GM15510 (cell line): ENCODE data around the gene SLC35A1.

ENCODE experiments used
- POLR2A ChIP-seq: IDR thresholded peaks from 3 replicates; pipeline ENCODE4 v1.6.1; 2011; ENCODE audit warnings: borderline replicate concordance; ENCODE audit not compliant: insufficient read length; ENCODE audit errors: extremely low read depth

The SLC35A1 gene

DNA sequence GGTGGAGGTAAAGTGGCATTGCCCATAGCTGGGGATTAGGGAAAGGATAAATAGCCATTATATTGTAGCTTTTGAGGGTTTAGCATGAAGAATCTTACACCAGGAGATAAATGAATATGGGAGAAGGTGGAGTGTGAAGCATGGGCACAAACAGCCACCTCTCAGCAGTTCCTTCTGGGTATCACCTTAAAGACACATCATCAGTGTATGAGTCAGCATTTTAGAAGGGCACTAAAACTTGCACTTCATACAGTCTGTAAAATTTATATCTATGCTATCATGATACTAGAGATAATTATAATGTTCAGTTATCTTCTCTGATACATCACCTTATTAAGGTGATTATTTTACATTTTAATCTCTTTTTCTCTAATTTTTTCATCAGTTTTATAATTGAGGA lies 25.3 kb downstream of the SLC35A1 start:
- TF ChIP-seq POLR2A = no peak

DNA sequence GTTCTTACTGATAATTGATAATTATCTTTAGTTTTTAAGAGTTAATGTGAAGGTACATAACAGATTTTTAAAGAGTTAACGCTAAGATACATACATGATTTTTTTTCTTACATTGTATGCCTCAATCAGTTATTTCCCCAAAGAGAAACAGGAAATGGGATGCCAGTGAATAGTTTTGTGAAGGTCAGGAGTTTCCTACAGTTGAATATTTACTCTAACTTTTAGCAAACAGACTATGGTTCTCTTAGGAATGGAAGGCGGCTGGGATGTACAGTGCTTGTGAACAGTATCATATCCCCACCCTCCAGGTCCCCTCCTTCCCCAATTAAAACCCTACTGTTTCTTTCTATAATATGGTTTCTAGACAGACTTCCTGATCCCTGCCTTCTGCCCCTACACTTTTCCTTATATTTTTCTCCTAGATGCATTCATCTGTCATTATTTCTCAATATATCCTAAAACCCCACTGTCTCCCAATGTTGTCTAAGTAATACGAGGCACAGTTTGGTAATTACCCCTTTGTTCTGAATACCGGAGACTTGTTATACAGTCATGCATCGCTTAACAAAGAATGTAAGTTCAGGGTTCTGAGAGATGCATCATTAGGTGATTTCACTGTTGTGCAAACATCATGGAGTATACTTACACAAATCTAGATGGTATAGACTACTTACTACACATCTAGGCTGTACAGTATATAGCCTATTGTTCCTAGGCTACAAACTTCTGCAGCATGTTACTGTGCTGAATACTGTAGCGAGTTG lies 29.2 kb downstream of the SLC35A1 start:
- TF ChIP-seq POLR2A = no peak

DNA sequence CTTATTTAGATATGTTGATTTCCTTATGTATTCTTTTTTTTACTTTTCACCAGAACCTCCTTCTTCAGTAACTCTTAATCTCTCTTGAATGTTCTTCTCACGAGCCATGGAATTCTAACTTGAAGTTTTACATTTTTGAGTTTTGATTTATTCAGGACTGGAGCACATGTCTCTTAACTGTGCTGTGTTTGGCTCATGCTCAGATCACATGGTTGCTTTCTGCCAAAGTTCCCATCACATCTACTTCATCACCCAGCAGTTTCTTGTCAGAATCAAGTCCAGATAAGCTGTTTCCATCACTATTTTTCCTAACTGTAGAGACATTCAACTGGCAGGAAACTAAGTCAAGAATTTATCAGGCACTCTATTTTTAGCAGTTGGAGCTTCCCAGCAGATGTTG lies 31.7 kb downstream of the SLC35A1 start:
- no peak for TF ChIP-seq POLR2A

DNA sequence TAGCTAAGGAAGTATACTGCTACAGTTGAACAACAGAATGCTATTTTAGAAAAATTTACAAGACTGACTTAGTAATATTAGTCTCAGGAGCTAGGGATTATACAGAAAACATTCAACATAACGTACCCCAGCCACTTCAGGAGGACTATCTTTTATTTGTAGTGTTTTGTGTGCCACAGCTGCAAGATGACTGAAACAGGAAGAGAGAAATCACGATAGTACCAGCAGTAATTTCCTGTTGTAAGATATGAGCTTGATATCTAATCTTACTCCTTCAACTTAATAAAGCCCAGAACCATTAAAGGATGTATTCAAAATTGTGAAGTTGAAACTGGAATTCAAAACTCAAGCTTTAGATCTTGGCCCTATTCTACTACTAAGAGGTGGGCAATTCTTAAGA lies 42.1 kb downstream of the SLC35A1 start:
- TF ChIP-seq POLR2A = no peak

DNA sequence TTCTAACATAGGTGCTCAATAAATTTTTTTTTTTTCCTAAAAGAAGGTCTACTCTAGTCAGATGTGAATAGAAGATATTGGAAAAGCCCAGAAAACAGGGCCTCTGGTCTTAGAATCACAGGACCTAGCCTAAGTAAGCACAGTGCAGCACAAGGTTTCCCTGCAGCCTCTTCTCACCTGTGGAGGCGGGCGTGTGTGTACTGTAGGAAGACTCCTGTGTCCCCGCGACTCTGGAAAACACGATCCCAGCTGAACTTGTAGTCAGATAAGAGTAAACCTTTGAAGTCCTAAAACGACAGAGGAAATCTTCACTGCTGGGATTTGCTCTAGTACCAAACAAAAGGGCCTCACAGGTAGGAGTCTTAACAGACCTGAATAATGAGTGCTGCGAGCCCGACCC lies 45.7 kb downstream of the SLC35A1 start:
- TF ChIP-seq POLR2A = no peak

DNA sequence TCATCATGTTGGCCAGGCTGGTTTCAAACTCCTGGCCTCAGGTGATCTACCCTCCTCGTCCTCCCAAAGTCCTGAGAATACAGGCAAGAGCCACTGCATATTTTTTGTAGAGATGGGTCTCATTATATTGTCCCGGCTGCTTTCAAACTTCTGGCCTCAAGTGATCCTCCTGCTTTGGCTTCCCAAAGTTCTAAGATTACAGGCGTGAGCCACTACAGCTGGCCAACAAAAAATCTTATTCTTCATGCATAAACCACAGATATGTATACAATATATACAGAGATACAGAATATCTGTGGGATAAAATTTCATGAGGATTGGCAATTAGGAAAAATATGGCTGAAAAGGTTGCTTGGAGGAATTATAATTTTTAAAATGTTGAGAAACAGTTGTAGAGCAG lies 49.9 kb downstream of the SLC35A1 start:
- no peak for TF ChIP-seq POLR2A

DNA sequence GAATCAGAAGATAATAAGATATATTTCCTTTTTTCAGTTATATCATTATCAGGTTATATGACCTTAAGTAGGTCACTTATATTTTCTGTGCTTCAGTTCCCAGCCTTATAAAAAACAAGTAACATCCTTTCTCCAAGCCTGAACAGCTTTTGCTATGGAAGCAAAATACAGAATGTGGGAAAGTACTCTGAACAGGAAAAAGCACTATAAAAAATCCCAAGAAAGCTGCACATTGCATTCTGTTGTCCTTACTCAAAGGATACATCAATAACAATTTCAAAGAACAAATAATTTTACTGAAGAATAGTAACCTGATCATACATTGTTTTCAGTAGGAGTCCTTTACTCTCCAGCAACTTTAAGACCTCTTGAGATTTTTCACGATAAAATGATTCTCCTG lies 56.4 kb downstream of the SLC35A1 start:
- no peak for TF ChIP-seq POLR2A

DNA sequence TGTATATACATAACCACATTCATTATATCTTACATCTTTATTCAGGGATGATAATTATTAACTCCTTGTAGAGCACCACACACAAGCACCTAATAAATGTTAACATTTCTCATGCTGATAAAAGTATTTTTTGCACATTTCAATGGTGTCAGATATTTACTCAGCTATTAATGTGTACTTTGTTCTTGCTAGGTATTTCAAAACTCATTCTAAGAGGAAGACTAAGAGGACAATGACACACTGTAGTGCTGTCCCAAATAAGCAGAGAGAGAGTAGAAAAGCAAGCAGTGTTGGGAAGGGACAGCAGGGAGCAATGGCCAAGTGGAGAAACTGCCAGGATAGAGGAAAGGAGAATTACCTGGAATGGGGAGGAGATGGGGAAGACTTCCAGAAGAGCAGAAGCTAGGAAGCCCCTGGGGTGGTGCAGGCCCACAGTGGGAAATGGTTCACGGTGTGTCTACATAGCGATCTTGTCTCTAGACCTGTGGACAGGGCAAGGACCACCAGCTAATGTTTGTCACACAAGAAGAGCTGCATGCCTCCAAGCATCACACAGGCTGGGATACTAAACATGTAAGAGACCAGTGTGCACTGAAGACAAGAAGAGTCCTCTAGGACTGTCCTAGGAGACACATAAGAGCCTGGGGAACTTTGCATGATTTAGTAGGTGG lies 61.7 kb downstream of the SLC35A1 start:
- TF ChIP-seq POLR2A = no peak

DNA sequence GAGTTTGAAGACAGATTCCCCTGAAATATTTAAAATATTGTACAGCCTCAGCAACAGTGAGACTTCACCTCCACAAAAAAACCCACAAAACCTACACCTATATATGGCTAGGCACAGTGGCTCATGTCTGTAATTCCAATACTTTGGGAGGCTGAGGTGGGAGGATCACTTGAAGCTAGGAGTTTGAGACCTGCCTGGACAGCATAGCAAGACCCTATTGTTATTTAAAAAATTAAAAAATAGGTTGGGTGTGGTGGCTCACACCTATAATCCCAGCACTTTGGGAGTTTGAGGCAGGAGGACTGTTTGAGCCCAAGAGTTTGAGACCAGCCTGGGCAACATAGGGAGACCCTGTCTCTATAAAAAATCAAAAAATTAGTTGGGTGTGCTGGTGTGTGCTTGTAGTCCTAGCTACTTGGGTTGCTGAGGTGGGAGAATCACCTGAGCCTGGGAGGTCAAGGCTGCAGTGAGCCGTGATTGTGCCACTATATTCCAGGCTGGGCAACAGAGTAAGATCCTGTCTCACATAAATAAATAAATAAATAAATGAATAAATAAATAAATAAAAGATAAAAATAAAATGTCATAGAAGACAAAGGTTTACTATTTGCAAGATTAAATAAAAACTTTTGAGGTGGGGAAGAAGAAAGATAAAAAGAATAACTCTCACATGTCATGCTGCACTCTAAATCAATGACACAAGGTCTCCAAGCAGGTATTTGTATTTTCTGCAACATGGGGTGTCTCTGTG lies 65.9 kb downstream of the SLC35A1 start:
- no peak for TF ChIP-seq POLR2A

DNA sequence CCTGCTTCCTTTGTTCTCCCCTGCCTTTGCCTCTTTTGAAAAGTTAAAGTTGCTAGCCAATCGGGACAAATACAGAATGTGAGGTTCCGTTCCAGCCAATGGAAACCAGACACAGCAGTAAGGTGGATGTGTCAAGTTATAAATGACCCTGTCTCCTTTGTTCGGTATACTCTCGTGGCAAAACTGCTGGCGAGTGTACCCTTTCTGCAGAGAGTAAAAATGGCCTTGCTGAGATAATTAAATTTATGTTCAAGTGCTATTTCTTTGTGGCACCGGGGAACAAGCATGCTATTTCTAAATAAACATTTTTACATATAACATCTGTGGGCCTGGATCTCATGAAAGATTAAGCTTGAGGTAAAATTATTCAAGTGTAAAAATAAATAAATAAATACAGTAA lies 66.8 kb downstream of the SLC35A1 start:
- no peak for TF ChIP-seq POLR2A

DNA sequence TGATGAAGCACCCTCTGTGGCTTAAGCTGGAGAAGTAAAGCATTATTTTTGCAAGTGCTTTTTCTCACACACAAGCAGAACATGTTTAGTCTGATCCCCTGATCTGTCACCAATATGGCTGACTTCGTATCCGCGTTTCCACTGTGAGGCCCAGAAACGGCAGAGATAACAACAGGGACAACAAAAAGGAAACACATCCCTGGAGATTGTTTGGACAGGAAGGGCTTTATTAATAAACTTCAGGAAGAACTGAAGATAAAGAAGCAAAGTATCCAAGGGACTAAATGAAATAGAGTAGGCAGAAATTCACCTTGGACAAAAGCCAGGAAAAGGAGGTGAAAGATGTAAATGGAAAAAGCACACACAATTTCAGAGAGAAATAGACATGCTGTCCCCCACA lies 67.8 kb downstream of the SLC35A1 start:
- no peak for TF ChIP-seq POLR2A

DNA sequence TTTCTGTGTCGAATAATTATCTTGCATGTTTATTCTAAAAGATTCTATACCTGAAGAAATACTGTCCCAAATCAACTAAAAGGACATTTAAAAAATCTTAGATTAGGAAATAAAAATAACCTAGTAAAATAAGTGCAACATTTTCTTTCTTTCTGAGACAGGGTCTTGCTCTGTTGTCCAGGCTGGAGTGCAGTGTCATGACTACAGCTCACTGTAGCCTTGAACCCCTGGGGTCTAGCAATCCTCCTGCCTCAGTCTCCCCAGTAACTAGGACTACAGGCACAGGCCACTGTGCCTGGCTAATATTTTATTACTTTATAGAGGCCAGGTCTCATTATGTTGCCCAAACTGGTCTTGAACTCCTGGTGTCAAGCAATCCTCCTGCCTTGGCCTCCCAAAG lies 68.3 kb downstream of the SLC35A1 start:
- TF ChIP-seq POLR2A = no peak

DNA sequence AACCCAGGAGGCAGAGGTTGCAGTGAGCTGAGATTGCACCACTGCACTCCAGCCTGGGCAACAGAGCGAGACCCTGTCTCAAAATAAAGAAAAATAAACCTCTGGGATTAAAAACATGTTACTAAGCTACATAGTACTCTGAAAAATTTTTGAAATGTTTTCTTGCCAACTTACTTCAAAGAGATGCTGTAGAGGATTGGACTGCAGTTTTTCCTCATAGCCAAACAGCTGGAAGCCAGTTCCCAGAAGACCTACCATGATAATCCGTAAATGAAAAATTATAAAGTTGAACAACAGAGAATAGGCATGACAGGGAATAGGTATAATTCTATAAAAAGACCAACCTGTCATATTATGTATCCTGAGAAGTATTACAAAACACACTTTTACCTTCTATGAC lies 69.0 kb downstream of the SLC35A1 start:
- TF ChIP-seq POLR2A = no peak

DNA sequence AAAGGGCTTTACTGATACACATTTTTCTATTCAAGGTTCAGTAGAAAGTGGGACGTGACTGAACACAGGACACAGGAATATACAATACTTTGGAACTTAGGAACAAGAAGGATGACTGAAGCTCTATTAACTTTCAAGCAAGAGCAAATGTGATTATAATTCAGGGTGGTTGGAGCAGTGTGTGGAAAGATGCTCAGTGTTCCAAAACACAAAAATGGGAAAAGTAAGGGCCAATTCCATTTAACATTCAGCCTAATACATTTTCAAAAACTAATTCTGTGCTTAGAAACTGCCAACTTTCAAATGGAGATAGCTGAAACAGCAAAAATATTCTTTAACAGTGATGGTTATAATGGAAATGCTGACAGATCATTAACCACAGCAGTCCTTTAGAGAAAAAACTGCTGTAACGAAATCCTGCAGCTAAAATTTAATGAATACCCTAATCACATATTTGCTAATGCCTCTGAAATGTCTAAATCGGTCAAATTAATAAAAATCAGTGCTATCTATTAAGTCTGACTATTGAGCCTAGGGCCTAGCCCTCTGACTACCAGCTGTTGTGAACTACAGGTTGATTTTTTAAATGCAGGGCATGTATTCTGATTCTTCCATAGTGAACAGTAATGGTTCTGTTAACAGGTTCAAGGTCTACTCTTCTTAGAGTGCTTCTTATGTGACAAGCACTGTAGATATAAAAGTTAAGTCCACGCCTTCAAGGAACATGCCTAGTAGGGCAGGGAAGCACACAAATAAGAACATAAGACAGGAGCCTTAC lies 71.1 kb downstream of the SLC35A1 start:
- TF ChIP-seq POLR2A = no peak

DNA sequence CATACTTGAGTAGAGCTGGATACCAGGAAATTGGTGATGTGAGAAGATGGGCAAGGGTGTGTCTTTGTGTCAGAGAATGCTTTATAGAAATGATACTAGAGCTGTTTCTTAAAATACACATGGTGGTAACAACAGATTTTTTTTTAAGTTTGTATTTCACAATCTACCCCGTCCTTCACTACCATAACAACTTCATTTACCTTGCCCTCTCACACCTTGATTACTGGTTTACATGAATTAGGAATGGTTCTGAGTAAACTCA lies 71.6 kb downstream of the SLC35A1 start:
- TF ChIP-seq POLR2A = no peak
